GM18511 (cell line): ENCODE data around the gene GID4.
A peak's percentile ranks its signal among the peaks of the same experiment; 100 is the strongest.

ENCODE experiments used
- ATAC-seq: cut with Tn5 transposase; IDR thresholded peaks from one replicate; pipeline ENCODE4 v1.9.1; 2021; ENCODE audit warnings: mild to moderate bottlenecking, moderate library complexity; ENCODE audit not compliant: unreplicated experiment

GID4 gene

GRCh38 chr17:18042983-18043382 lies 3.8 kb downstream of the GID4 start:
- ATAC-seq = no peak

GRCh38 chr17:18043491-18043890 lies 4.3 kb downstream of the GID4 start:
- no peak for ATAC-seq

- ATAC-seq = no peak
Observed at GRCh38 chr17:18044609-18045008, 5.4 kb downstream of the GID4 start.

- no peak for ATAC-seq
Observed at GRCh38 chr17:18045691-18046350, 6.6 kb downstream of the GID4 start.

- ATAC-seq = no peak
Observed at GRCh38 chr17:18055597-18055996, 16.4 kb downstream of the GID4 start.

GRCh38 chr17:18056214-18056613 lies 17.0 kb downstream of the GID4 start:
- no peak for ATAC-seq

- ATAC-seq = no peak
Observed at GRCh38 chr17:18059283-18059682, 20.1 kb downstream of the GID4 start.

GRCh38 chr17:18064053-18064452 lies 24.8 kb downstream of the GID4 start:
- ATAC-seq = no peak

- no peak for ATAC-seq
Observed at GRCh38 chr17:18065546-18065945, 26.3 kb downstream of the GID4 start.

GRCh38 chr17:18066866-18067265 lies 27.7 kb downstream of the GID4 start:
- ATAC-seq = no peak

GRCh38 chr17:18069101-18069500 lies 29.9 kb downstream of the GID4 start:
- ATAC-seq = no peak

- no peak for ATAC-seq
Observed at GRCh38 chr17:18070861-18071340, 31.7 kb downstream of the GID4 start.

GRCh38 chr17:18071751-18072150 lies 32.5 kb downstream of the GID4 start:
- no peak for ATAC-seq

- ATAC-seq = no peak
Observed at GRCh38 chr17:18074566-18075272, 35.5 kb downstream of the GID4 start.

GRCh38 chr17:18076936-18077335 lies 37.7 kb downstream of the GID4 start:
- ATAC-seq = no peak

- ATAC-seq = no peak
Observed at GRCh38 chr17:18079543-18079942, 40.3 kb downstream of the GID4 start.

GRCh38 chr17:18084256-18084655 lies 45.0 kb downstream of the GID4 start:
- no peak for ATAC-seq

- peak; percentile 88 for ATAC-seq
Observed at GRCh38 chr17:18087610-18088491, 48.6 kb downstream of the GID4 start, which contains the start of gene DRG2. DRG2 (plus strand) TSS chr17:18087948; CDS start chr17:18088024, 76 bp downstream.

GRCh38 chr17:18089613-18090012 lies 50.4 kb downstream of the GID4 start:
- ATAC-seq = no peak

GRCh38 chr17:18093616-18094408 lies 54.6 kb downstream of the GID4 start:
- no peak for ATAC-seq

GRCh38 chr17:18094409-18094807 lies 55.2 kb downstream of the GID4 start:
- no peak for ATAC-seq
